Neural cell (in vitro differentiated cells): ENCODE measurements around the gene LDLRAD4. TPM values are rescaled to one million over a fixed set of nuclear protein-coding genes. Genes with fewer than 3 reads are reported as not detected.
A peak's percentile ranks its signal among the peaks of the same experiment; 100 is the strongest.

Experiments used
- H2AFZ ChIP-seq: fragments of 200-600, 300-800 bp; sonication (generic), shearing (Covaris generic); 2 replicates; pipeline ENCODE4 v1.6.0; 2014; ENCODE audit warnings: low read depth, mild to moderate bottlenecking, antibody characterized with exemption, low read length, moderate library complexity
- H3F3A ChIP-seq: fragments of 200-600 bp; shearing (Covaris generic); 2 replicates; pipeline ENCODE4 v1.6.1; 2016; ENCODE audit warnings: mild to moderate bottlenecking, moderate library complexity, mixed read lengths, antibody characterized with exemption, low read length; ENCODE audit not compliant: insufficient read depth, poor library complexity, severe bottlenecking
- H3K27ac ChIP-seq: fragments of 200-600, 300-800 bp; sonication (generic), shearing (Covaris generic); 2 replicates; pipeline ENCODE4 v1.5.1; 2014; ENCODE audit warnings: mild to moderate bottlenecking, low read length, moderate library complexity
- H3K27me3 ChIP-seq: fragments of 300-800, 200-600 bp; sonication (generic), shearing (Covaris generic); 2 replicates; pipeline ENCODE4 v1.6.0; 2014; ENCODE audit warnings: mild to moderate bottlenecking, low read depth, low read length, moderate library complexity; ENCODE audit not compliant: insufficient read depth
- H3K36me3 ChIP-seq: fragments of 300-800, 200-600 bp; sonication (generic), shearing (Covaris generic); 2 replicates; pipeline ENCODE4 v1.5.1; 2014; ENCODE audit warnings: mild to moderate bottlenecking, antibody characterized with exemption, low read length, moderate library complexity; ENCODE audit not compliant: insufficient read depth
- H3K4me2 ChIP-seq: fragments of 300-800, 200-600 bp; sonication (generic), shearing (Covaris generic); 2 replicates; pipeline ENCODE4 v1.6.0; 2014; ENCODE audit warnings: mild to moderate bottlenecking, low read length
- H3K4me3 ChIP-seq: fragments of 300-800, 200-600 bp; sonication (generic), shearing (Covaris generic); 2 replicates; pipeline ENCODE4 v1.5.1; 2014; ENCODE audit warnings: mild to moderate bottlenecking, low read length, moderate library complexity
- H3K79me2 ChIP-seq: fragments of 200-600 bp; shearing (Covaris generic); replicated peaks from 2 replicates; pipeline ENCODE4 v1.6.0; 2014; ENCODE audit warnings: mild to moderate bottlenecking, low read length, moderate library complexity; ENCODE audit not compliant: insufficient read depth
- H3K9ac ChIP-seq: fragments of 300-800, 200-600 bp; sonication (generic), shearing (Covaris generic); 2 replicates; pipeline ENCODE4 v1.6.1; 2016; ENCODE audit warnings: mild to moderate bottlenecking, low read length, mixed read lengths
- H3K9me2 ChIP-seq: fragments of 200-600 bp; shearing (Covaris generic); 2 replicates; pipeline ENCODE4 v1.6.1; 2016; ENCODE audit warnings: mild to moderate bottlenecking, low read length, mixed read lengths; ENCODE audit not compliant: insufficient read depth
- H3K9me3 ChIP-seq: fragments of 200-600, 300-800 bp; sonication (generic), shearing (Covaris generic); 2 replicates; pipeline ENCODE4 v1.6.1; 2016; ENCODE audit warnings: mild to moderate bottlenecking, mixed run types, low read length, moderate library complexity, mixed read lengths
- H4K20me1 ChIP-seq: fragments of 200-600 bp; shearing (Covaris generic); 2 replicates; pipeline ENCODE4 v1.6.1; 2016; ENCODE audit warnings: mild to moderate bottlenecking, mixed run types; ENCODE audit not compliant: insufficient read depth
- EP300 ChIP-seq: fragments of 450-650 bp; conservative IDR thresholded peaks from 2 replicates; pipeline ENCODE4 v1.6.1; 2014; ENCODE audit warnings: antibody characterized with exemption, mild to moderate bottlenecking, moderate library complexity; ENCODE audit not compliant: poor library complexity, severe bottlenecking
- EZH2 ChIP-seq: fragments of 200-600, 300-800 bp; shearing (Covaris generic), sonication (generic); IDR thresholded peaks from 2 replicates; pipeline ENCODE4 v1.6.1; 2014; ENCODE audit warnings: antibody characterized with exemption, low read length, borderline replicate concordance, mild to moderate bottlenecking; ENCODE audit not compliant: insufficient read depth, poor library complexity, severe bottlenecking
- MXI1 ChIP-seq: fragments of 450-650 bp; conservative IDR thresholded peaks from 2 replicates; pipeline ENCODE4 v1.6.1; 2014; ENCODE audit warnings: antibody characterized with exemption, mild to moderate bottlenecking; ENCODE audit not compliant: poor library complexity, severe bottlenecking
- POLR2AphosphoS5 ChIP-seq: IDR thresholded peaks from 2 replicates; pipeline ENCODE4 v1.6.1; 2012
- RAD21 ChIP-seq: fragments of 450-650 bp; conservative IDR thresholded peaks from 2 replicates; pipeline ENCODE4 v1.6.1; 2014; ENCODE audit warnings: antibody characterized with exemption, mild to moderate bottlenecking, moderate library complexity
- REST ChIP-seq: IDR thresholded peaks from 2 replicates; pipeline ENCODE4 v1.6.1; 2012; ENCODE audit warnings: borderline replicate concordance
- SMC3 ChIP-seq: fragments of 450-650 bp; conservative IDR thresholded peaks from 2 replicates; pipeline ENCODE4 v1.6.1; 2014; ENCODE audit warnings: antibody characterized with exemption, mild to moderate bottlenecking, moderate library complexity; ENCODE audit not compliant: poor library complexity
- TAF1 ChIP-seq: IDR thresholded peaks from 2 replicates; pipeline ENCODE4 v1.6.1; 2012; ENCODE audit warnings: low read depth
- polyA plus RNA-seq: library from polyadenylated mRNA; depleted of rRNA; stranded (reverse); fragments of >200 nt; gene quantifications from 2 replicates; pipeline ENCODE4 v1.2.3, GENCODE V29; 2014
- TF ChIP-seq, protein P1 (sequence below): fragments of 450-650 bp; IDR thresholded peaks from 2 replicates; pipeline ENCODE4 v1.5.1; 2014; ENCODE audit warnings: antibody characterized with exemption, mild to moderate bottlenecking, moderate library complexity; ENCODE audit not compliant: poor library complexity, severe bottlenecking

The LDLRAD4 gene
- polyA plus RNA-seq, 1 donor from 2014 or later: 3.7 TPM

DNA sequence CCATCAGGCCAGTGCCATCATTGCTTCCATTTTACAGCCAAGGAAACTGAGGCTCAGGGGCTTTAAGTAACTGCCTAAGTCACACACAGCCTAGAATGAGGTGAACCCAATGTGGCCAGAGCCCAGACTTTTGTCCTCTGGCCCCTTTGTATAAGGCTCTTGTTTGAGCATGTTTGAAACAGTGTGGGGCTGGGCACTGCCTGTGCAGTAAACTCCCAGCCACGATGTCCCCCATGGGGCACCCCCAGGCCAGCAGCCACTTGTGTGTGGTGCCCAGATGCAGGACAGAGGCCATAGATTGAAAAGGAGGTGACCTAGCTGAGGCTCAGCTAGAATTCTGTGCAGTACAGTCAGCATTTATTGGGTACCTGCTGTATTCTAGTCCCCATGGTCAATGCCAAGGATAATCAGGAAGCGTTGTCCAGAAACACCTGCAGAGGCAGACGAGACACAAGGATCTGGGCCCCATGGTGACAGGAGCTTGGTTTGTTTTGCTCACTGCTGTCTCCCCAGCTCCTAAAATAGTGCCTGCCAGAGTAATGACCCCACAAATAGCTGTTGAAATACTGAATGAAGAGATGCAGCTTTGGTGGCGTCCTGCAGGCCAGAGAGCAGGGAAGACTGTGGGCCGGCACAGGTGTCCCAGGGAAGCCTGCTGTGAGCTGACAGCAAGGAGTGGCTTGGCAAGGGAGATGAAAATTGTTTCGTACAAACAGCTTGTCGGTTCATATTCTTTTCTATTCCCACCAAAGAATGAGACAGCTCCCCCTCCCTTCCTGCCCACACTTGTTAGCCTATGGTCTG is 160.7 kb downstream of the LDLRAD4 start:
- H2AFZ ChIP-seq: no peak overlapping the region
- H3K36me3 ChIP-seq: no peaks in the 10 kb centered on the region
- H3K9ac ChIP-seq: no peak overlapping the region
- no peaks in the 10 kb centered on the region for H3K79me2 ChIP-seq
- TF ChIP-seq REST (no peak), EZH2 (no peak), EP300 (no peak), POLR2AphosphoS5 (no peak), TAF1 (no peak), SMC3 (no peak), MXI1 (no peak), RAD21 (no peak)
- TF ChIP-seq, protein P1, sequence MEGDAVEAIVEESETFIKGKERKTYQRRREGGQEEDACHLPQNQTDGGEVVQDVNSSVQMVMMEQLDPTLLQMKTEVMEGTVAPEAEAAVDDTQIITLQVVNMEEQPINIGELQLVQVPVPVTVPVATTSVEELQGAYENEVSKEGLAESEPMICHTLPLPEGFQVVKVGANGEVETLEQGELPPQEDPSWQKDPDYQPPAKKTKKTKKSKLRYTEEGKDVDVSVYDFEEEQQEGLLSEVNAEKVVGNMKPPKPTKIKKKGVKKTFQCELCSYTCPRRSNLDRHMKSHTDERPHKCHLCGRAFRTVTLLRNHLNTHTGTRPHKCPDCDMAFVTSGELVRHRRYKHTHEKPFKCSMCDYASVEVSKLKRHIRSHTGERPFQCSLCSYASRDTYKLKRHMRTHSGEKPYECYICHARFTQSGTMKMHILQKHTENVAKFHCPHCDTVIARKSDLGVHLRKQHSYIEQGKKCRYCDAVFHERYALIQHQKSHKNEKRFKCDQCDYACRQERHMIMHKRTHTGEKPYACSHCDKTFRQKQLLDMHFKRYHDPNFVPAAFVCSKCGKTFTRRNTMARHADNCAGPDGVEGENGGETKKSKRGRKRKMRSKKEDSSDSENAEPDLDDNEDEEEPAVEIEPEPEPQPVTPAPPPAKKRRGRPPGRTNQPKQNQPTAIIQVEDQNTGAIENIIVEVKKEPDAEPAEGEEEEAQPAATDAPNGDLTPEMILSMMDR: no peak
- H3K27ac ChIP-seq: no peak overlapping the region
- H3F3A ChIP-seq: no peaks in the 10 kb centered on the region
- H3K27me3 ChIP-seq: no peaks in the 10 kb centered on the region
- no peaks in the 10 kb centered on the region for H3K9me3 ChIP-seq
- no peaks in the 10 kb centered on the region for H3K9me2 ChIP-seq
- no peak overlapping the region for H3K4me2 ChIP-seq
- no peak overlapping the region for H3K4me3 ChIP-seq
- H4K20me1 ChIP-seq: no peaks in the 10 kb centered on the region

GRCh38 chr18:13379930-13380690 is 161.6 kb downstream of the LDLRAD4 start:
- H3K9ac ChIP-seq: no peak overlapping the region
- H2AFZ ChIP-seq: no peak overlapping the region
- H3K27me3 ChIP-seq: no peaks in the 10 kb centered on the region
- H3K4me2 ChIP-seq: no peak overlapping the region
- no peaks in the 10 kb centered on the region for H4K20me1 ChIP-seq
- peak; percentile 16 for TF ChIP-seq REST
- TF ChIP-seq EZH2: no peak
- no peak for TF ChIP-seq TAF1
- H3K27ac ChIP-seq: no peak overlapping the region
- H3K79me2 ChIP-seq: no peaks in the 10 kb centered on the region
- H3K9me2 ChIP-seq: no peaks in the 10 kb centered on the region
- no peak overlapping the region for H3K4me3 ChIP-seq
- no peaks in the 10 kb centered on the region for H3K36me3 ChIP-seq
- no peaks in the 10 kb centered on the region for H3F3A ChIP-seq
- H3K9me3 ChIP-seq: no peaks in the 10 kb centered on the region
